ENCODE results near the gene UROC1.

Gene UROC1

GRCh38 chr3:126484662-126485061 is 32.9 kb downstream of the UROC1 start:
- H3K4me3 ChIP-seq (ENCODE audit: low read depth, low read length), result no peak overlapping the region
- H3K27ac ChIP-seq, result no peak overlapping the region
- H3K4me1 ChIP-seq, result peaks cover 8% of the 10 kb centered on the region
- no peaks in the 10 kb centered on the region for H3K79me2 ChIP-seq
- no peaks in the 10 kb centered on the region for H3K36me3 ChIP-seq (ENCODE audit: control insufficient read depth, insufficient read depth, low read length)
- no peaks in the 10 kb centered on the region for H3K27me3 ChIP-seq (ENCODE audit: control insufficient read depth, insufficient read depth, low read length)
- peak overlapping the region; percentile 56 for H2AFZ ChIP-seq
- H3K9ac ChIP-seq, result no peak overlapping the region
- no peak overlapping the region for H3K4me2 ChIP-seq (ENCODE audit: low read length)
- H3K9me3 ChIP-seq (ENCODE audit: control insufficient read depth, low read length), result no peaks in the 10 kb centered on the region
- no peak for TF ChIP-seq CTCF (IDR thresholded peaks at IDR 0.05)

- no peak for TF ChIP-seq CTCF (IDR thresholded peaks at IDR 0.05)
- no peak overlapping the region for H3K9ac ChIP-seq
- no peak overlapping the region for H3K4me3 ChIP-seq (ENCODE audit: low read depth, low read length)
Observed at GRCh38 chr3:126484148-126484547, 33.4 kb downstream of the UROC1 start.

GRCh38 chr3:126483321-126483761 is 34.2 kb downstream of the UROC1 start:
- no peak overlapping the region for H2AFZ ChIP-seq

More at GRCh38 chr3:126484148-126484547, 33.4 kb downstream of the UROC1 start:
- H3K27me3 ChIP-seq (ENCODE audit: control insufficient read depth, insufficient read depth, low read length), result no peaks in the 10 kb centered on the region
- no peak overlapping the region for H3K4me2 ChIP-seq (ENCODE audit: low read length)
- H3K27ac ChIP-seq, result no peak overlapping the region
- peak overlapping the region; percentile 56 for H2AFZ ChIP-seq
- H3K4me1 ChIP-seq, result peaks cover 8% of the 10 kb centered on the region
- no peaks in the 10 kb centered on the region for H3K79me2 ChIP-seq
- H3K36me3 ChIP-seq (ENCODE audit: control insufficient read depth, insufficient read depth, low read length), result no peaks in the 10 kb centered on the region
- no peaks in the 10 kb centered on the region for H3K9me3 ChIP-seq (ENCODE audit: control insufficient read depth, low read length)

GRCh38 chr3:126482503-126483255 is 34.9 kb downstream of the UROC1 start:
- Histone ChIP-seq H3K4me2 (ENCODE audit: low read length) (no peak overlapping the region), H3K36me3 (ENCODE audit: control insufficient read depth, insufficient read depth, low read length) (no peaks in the 10 kb centered on the region), H2AFZ (no peak overlapping the region), H3K79me2 (no peaks in the 10 kb centered on the region), H3K9ac (no peak overlapping the region), H3K27me3 (ENCODE audit: control insufficient read depth, insufficient read depth, low read length) (no peaks in the 10 kb centered on the region), H3K4me3 (ENCODE audit: low read depth, low read length) (no peak overlapping the region), H3K27ac (no peak overlapping the region), H3K4me1 (peaks cover 8% of the 10 kb centered on the region), H3K9me3 (ENCODE audit: control insufficient read depth, low read length) (no peaks in the 10 kb centered on the region)
- no peak for TF ChIP-seq CTCF (IDR thresholded peaks at IDR 0.05)

More at GRCh38 chr3:126483321-126483761, 34.2 kb downstream of the UROC1 start:
- H3K9me3 ChIP-seq (ENCODE audit: control insufficient read depth, low read length), result no peaks in the 10 kb centered on the region
- no peak overlapping the region for H3K4me3 ChIP-seq (ENCODE audit: low read depth, low read length)
- H3K9ac ChIP-seq, result no peak overlapping the region
- no peak for TF ChIP-seq CTCF (IDR thresholded peaks at IDR 0.05)
- H3K4me2 ChIP-seq (ENCODE audit: low read length), result no peak overlapping the region
- no peaks in the 10 kb centered on the region for H3K27me3 ChIP-seq (ENCODE audit: control insufficient read depth, insufficient read depth, low read length)
- no peak overlapping the region for H3K27ac ChIP-seq
- H3K4me1 ChIP-seq, result peaks cover 8% of the 10 kb centered on the region
- H3K36me3 ChIP-seq (ENCODE audit: control insufficient read depth, insufficient read depth, low read length), result no peaks in the 10 kb centered on the region
- H3K79me2 ChIP-seq, result no peaks in the 10 kb centered on the region
